Thymus (tissue), 11 donors: ENCODE results near the gene REXO5. TPM values are rescaled to one million over a fixed set of nuclear protein-coding genes. Genes with fewer than 3 reads are reported as not detected.
A peak's percentile ranks its signal among the peaks of the same experiment; 100 is the strongest.

ENCODE experiments used
- DNase-seq, 9 donors: peaks; one replicate each; pipeline ENCODE4 v3.0.0-alpha.2; 2013; ENCODE audit warnings: low spot score in 9 of 9, low read depth in 6 of 9, missing footprints in 1 of 9
- H3K27ac ChIP-seq, 2 donors: one replicate each; pipeline ENCODE4 v1.5.1; 2013; ENCODE audit warnings: control low read depth in 1 of 2, low read depth in 1 of 2, low read length in 1 of 2, mild to moderate bottlenecking in 1 of 2, moderate library complexity in 1 of 2
- H3K27me3 ChIP-seq, 2 donors: one replicate each; pipeline ENCODE4 v1.5.1; 2013; ENCODE audit warnings: low read length in 1 of 2; ENCODE audit not compliant: control insufficient read depth in 2 of 2, insufficient read depth in 1 of 2
- H3K36me3 ChIP-seq, 2 donors: one replicate each; pipeline ENCODE4 v1.5.1; 2013; ENCODE audit warnings: low read length in 1 of 2, mild to moderate bottlenecking in 1 of 2, moderate library complexity in 1 of 2; ENCODE audit not compliant: control insufficient read depth in 2 of 2, insufficient read depth in 2 of 2
- H3K4me1 ChIP-seq, 2 donors: one replicate each; pipeline ENCODE4 v1.5.1; 2013; ENCODE audit warnings: low read length in 2 of 2; ENCODE audit not compliant: control insufficient read depth in 2 of 2, insufficient read depth in 2 of 2
- H3K4me3 ChIP-seq, 2 donors: one replicate each; pipeline ENCODE4 v1.5.1; 2013; ENCODE audit warnings: low read length in 2 of 2, control low read depth in 1 of 2, mild to moderate bottlenecking in 1 of 2
- H3K9me3 ChIP-seq, 2 donors: one replicate each; pipeline ENCODE4 v1.5.1; 2013; ENCODE audit warnings: low read length in 1 of 2, mild to moderate bottlenecking in 1 of 2; ENCODE audit not compliant: control insufficient read depth in 2 of 2, insufficient read depth in 1 of 2
- WGBS: extraction: QIAGEN DNeasy Blood & Tissue Kit; methylation state at CpG from one replicate; pipeline ENCODE4 v1.1.7; 2013; 5-methylcytosine and 5-hydroxymethylcytosine counted together
- polyA plus RNA-seq: library from polyadenylated mRNA; stranded (reverse); fragments of 200-250 nt; gene quantifications from one replicate; pipeline ENCODE4 v1.2.3, GENCODE V29; 2013
- total RNA-seq: library from RNA; stranded (reverse); fragments of 120-200 nt; gene quantifications from one replicate; pipeline ENCODE4 v1.2.4, GENCODE V29; 2013
- donor health status: healthy.

REXO5 gene
- total and polyA plus RNA-seq, 2 donors, result 3.7 to 11.1 TPM

DNA sequence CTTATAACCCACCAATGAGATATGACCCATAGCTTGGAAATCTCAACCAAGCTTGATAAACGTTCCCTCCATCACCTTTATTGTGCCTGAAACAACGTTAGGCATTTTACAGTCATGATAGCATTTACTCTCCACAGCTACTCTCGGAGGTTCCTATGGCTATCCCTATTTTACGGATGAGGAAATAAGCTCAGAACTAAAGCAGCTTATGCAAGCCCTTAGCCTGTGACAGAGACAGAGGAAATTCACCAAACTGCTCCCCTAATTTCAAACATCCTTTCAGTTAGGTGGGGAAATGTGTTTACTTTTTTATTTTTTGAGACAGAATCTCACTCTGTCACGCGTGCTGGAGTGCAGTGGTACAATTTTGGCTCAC, 75.2 kb downstream of the REXO5 start:
- no peak overlapping the region for H3K27ac ChIP-seq
- H3K27me3 ChIP-seq, result no peaks in the 10 kb centered on the region
- 97% methylated on average over 6 of the region's 6 CpGs for WGBS
- H3K4me3 ChIP-seq, result no peak overlapping the region
- no peaks in the 10 kb centered on the region for H3K9me3 ChIP-seq
- DNase-seq, result no peak
- peaks cover 0 to 5% of the 10 kb centered on the region in 2 donors for H3K4me1 ChIP-seq
- no peaks in the 10 kb centered on the region for H3K36me3 ChIP-seq

DNA sequence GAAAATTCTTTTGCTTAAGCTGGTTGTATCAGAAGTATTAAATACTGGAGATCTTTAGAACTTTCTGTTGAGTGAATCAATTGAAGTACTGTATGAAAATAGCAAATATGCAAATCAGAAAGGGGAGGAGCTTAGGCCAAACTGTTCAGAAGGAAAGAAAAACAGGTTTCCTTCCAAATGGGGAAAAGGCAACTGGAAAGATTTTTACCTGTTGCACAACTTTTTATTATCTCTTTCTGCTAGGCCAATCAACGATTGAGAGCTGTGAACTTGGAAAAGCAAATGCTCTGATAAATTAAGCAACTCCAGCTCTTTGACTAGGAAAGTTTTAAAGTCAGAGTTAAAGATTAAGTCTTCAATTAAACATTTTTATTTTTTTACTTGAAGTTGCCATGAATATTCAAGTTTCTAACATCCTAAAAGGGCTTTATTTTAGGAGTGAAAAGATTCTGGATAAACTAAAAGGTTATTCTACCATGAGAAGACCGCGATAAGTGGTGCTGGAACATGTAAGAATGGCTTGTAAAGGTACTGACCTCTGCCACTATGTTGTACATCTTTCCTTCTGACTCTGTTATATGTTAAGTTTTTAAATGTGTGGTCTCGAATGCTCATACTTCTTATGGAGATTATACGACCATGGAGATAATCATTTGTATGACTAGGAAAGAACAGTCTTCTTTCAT, 77.4 kb downstream of the REXO5 start:
- Histone ChIP-seq H3K27me3 (no peaks in the 10 kb centered on the region), H3K9me3 (no peaks in the 10 kb centered on the region), H3K27ac (peak overlapping the region in 1 of 2 donors; percentile 9), H3K4me3 (no peak overlapping the region), H3K36me3 (no peaks in the 10 kb centered on the region), H3K4me1 (peaks cover 0 to 5% of the 10 kb centered on the region in 2 donors)
- DNase-seq, result no peak
- 62% methylated on average over 5 of the region's 5 CpGs for WGBS

DNA sequence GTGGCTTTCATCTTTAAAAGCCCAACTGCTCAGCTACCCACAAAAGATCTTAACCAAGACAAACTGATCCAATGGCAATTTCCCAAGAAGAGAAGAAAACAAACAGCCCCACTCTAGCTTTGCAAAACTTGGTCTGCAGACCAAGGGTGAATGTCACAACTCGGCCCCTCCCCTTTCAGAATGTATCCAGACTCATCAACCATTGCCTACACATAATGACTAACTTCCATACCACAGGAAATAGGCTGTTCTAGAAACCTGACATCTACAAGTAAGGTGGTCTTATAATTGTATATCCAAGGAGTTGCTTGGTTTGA, 77.9 kb downstream of the REXO5 start:
- Histone ChIP-seq H3K4me3 (no peak overlapping the region), H3K36me3 (no peaks in the 10 kb centered on the region), H3K27ac (peak overlapping the region in 1 of 2 donors; percentile 9), H3K9me3 (no peaks in the 10 kb centered on the region), H3K4me1 (peaks cover 0 to 5% of the 10 kb centered on the region in 2 donors), H3K27me3 (no peaks in the 10 kb centered on the region)
- peak in 1 of 9 donors; percentile 26 for DNase-seq
- WGBS, result 35% methylated on average over 1 of the region's 1 CpG

- H3K4me3 ChIP-seq, result no peak overlapping the region
- DNase-seq, result no peak
- no peaks in the 10 kb centered on the region for H3K9me3 ChIP-seq
- H3K4me1 ChIP-seq, result peaks cover 0 to 5% of the 10 kb centered on the region in 2 donors
- WGBS, result 97% methylated on average over 1 of the region's 1 CpG
- no peak overlapping the region for H3K27ac ChIP-seq
- no peaks in the 10 kb centered on the region for H3K27me3 ChIP-seq
- no peaks in the 10 kb centered on the region for H3K36me3 ChIP-seq
Measured at GRCh38 chr16:20886320-20886719, 80.0 kb downstream of the REXO5 start.

DNA sequence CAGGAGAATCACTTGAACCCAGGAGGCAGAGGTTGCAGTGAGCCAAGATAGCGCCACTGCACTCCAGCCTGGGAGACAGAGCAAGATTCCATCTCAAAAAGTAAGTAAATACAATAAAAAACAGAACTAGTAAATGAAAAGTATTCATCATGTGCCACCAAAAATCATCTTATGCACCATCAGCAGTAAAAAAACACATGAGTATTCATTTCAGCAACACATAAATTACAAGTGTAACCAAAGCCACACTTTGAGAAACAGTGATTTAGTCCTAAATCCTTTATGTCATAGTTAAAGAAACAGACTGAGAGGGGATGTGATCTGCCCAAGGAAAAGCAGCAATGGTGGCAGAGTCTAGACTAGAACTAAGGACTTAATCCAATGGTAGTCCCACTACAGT, 80.9 kb downstream of the REXO5 start:
- Histone ChIP-seq H3K27me3 (no peaks in the 10 kb centered on the region), H3K27ac (no peak overlapping the region), H3K4me3 (no peak overlapping the region), H3K9me3 (no peaks in the 10 kb centered on the region), H3K4me1 (peaks cover 0 to 5% of the 10 kb centered on the region in 2 donors), H3K36me3 (peaks cover 0 to 4% of the 10 kb centered on the region in 2 donors)
- WGBS, result 100% methylated on average over 1 of the region's 1 CpG
- DNase-seq, result no peak

- DNase-seq, result no peak
- no peaks in the 10 kb centered on the region for H3K9me3 ChIP-seq
- no peaks in the 10 kb centered on the region for H3K27me3 ChIP-seq
- 98% methylated on average over 4 of the region's 4 CpGs for WGBS
- H3K36me3 ChIP-seq, result peaks cover 0 to 4% of the 10 kb centered on the region in 2 donors
- H3K27ac ChIP-seq, result no peak overlapping the region
- no peaks in the 10 kb centered on the region for H3K4me1 ChIP-seq
- H3K4me3 ChIP-seq, result no peak overlapping the region
Measured at GRCh38 chr16:20889625-20890275, 83.4 kb downstream of the REXO5 start.

GRCh38 chr16:20894388-20894787, 88.1 kb downstream of the REXO5 start:
- Histone ChIP-seq H3K9me3 (no peaks in the 10 kb centered on the region), H3K36me3 (peaks cover 4% of the 10 kb centered on the region in 2 donors), H3K27me3 (no peaks in the 10 kb centered on the region), H3K27ac (no peak overlapping the region), H3K4me3 (no peak overlapping the region), H3K4me1 (peaks cover 3 to 7% of the 10 kb centered on the region in 2 donors)
- no peak for DNase-seq
- WGBS, result 98% methylated on average over 2 of the region's 2 CpGs

DNA sequence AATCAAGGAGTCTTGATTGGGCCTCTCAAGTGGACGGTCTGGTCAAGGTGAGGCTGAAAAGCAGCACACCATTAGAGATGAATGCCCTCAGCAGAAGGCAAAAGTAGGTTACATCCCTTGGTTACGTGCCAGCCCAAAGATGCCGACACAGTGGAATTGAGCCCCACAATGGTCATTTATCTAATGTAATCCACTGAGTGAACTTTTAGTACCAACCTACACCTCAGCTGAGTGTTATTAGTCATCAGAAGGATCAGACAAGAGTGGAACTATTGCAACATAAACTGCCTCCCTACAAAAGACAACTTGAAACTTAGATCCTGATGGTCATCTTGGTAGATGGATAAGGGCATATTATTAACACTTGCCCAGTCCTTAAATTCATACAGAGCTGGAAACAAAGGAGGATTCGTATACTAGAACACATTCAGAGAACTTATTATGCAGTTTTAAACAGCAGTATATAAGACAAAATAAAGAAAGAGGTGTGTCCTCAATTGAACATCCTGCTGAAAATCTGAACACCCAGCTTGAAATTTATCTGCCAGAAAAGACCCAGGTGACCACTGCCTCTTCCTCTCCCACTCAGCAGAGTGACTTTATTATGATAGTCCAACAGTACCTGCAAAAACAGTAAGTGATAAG, 91.0 kb downstream of the REXO5 start:
- H3K4me3 ChIP-seq, result no peak overlapping the region
- DNase-seq, result no peak
- no peaks in the 10 kb centered on the region for H3K9me3 ChIP-seq
- peaks cover 11 to 14% of the 10 kb centered on the region in 2 donors for H3K4me1 ChIP-seq
- H3K27ac ChIP-seq, result no peak overlapping the region
- H3K36me3 ChIP-seq, result peaks cover 0 to 4% of the 10 kb centered on the region in 2 donors
- 97% methylated on average over 4 of the region's 4 CpGs for WGBS
- no peaks in the 10 kb centered on the region for H3K27me3 ChIP-seq

DNA sequence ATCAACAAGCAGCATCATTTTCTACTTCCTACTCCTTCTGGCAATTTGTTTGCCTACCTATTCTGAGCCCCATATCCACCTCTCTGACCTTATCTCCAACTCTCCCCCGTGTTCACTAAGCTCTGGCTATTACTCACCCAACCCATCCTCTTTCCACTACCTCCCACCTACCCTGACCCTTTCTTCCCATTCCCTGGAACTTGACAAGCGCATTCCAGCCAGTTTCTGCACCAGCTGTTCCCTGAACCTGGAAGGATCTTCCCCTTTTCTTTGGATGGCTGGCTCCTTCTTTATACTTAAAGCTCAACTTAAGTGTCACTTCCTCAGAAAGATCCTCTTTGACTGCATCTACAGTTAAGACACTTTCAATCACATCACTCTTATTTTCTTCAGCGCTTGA, 91.6 kb downstream of the REXO5 start:
- H3K4me1 ChIP-seq, result peaks cover 11 to 14% of the 10 kb centered on the region in 2 donors

More for the DNA sequence above, 91.6 kb downstream of the REXO5 start:
- H3K4me3 ChIP-seq, result no peak overlapping the region
- no peak overlapping the region for H3K27ac ChIP-seq
- 95% methylated on average over 3 of the region's 3 CpGs for WGBS
- H3K27me3 ChIP-seq, result no peaks in the 10 kb centered on the region
- H3K9me3 ChIP-seq, result no peaks in the 10 kb centered on the region
- peaks cover 0 to 4% of the 10 kb centered on the region in 2 donors for H3K36me3 ChIP-seq
- DNase-seq, result no peak
